ENCODE results near the gene NEURL1B.
A peak's percentile ranks its signal among the peaks of the same experiment; 100 is the strongest.
"Not testable (repeated sequence)": the region's sequence is repeated elsewhere in the genome, so short reads cannot be mapped to it uniquely, and the experiment has no call there.

Gene NEURL1B

GRCh38 chr5:172710676-172711075 is 69.6 kb downstream of the NEURL1B start:
- DNase-seq (ENCODE audit: low read depth): no peak
- H3K4me3 ChIP-seq (ENCODE audit: low read depth, low read length): no peak overlapping the region
- TF ChIP-seq MAX (IDR thresholded peaks at IDR 0.05; ENCODE audit: low read depth, low read length) (no peak), POLR2A (IDR thresholded peaks at IDR 0.05; ENCODE audit: extremely low read depth, insufficient read length) (no peak), CTCF (IDR thresholded peaks at IDR 0.05; ENCODE audit: low read depth, low read length) (no peak), MYC (IDR thresholded peaks at IDR 0.05; ENCODE audit: low read depth, low read length) (no peak)

- not testable (repeated sequence) for H3K4me3 ChIP-seq (ENCODE audit: low read depth, low read length); DNase-seq (ENCODE audit: low read depth)
Observed at GRCh38 chr5:172711321-172711861, 70.3 kb downstream of the NEURL1B start.

- no peak overlapping the region for H3K4me3 ChIP-seq (ENCODE audit: low read depth, low read length)
- TF ChIP-seq POLR2A (IDR thresholded peaks at IDR 0.05; ENCODE audit: extremely low read depth, insufficient read length): no peak
- TF ChIP-seq MAX (IDR thresholded peaks at IDR 0.05; ENCODE audit: low read depth, low read length): no peak
- TF ChIP-seq MYC (IDR thresholded peaks at IDR 0.05; ENCODE audit: low read depth, low read length): no peak
- TF ChIP-seq CTCF (IDR thresholded peaks at IDR 0.05; ENCODE audit: low read depth, low read length): no peak
- no peak for DNase-seq (ENCODE audit: low read depth)
Observed at GRCh38 chr5:172712610-172713009, 71.5 kb downstream of the NEURL1B start.

GRCh38 chr5:172713113-172713808 is 72.2 kb downstream of the NEURL1B start:
- H3K4me3 ChIP-seq (ENCODE audit: low read depth, low read length): no peak overlapping the region
- no peak for TF ChIP-seq POLR2A (IDR thresholded peaks at IDR 0.05; ENCODE audit: extremely low read depth, insufficient read length)
- TF ChIP-seq CTCF (IDR thresholded peaks at IDR 0.05; ENCODE audit: low read depth, low read length): peak; percentile 53
- DNase-seq (ENCODE audit: low read depth): peak; percentile 44

- no peak overlapping the region for H3K4me3 ChIP-seq (ENCODE audit: low read depth, low read length)
- no peak for TF ChIP-seq MAX (IDR thresholded peaks at IDR 0.05; ENCODE audit: low read depth, low read length)
- TF ChIP-seq MYC (IDR thresholded peaks at IDR 0.05; ENCODE audit: low read depth, low read length): no peak
- TF ChIP-seq CTCF (IDR thresholded peaks at IDR 0.05; ENCODE audit: low read depth, low read length): no peak
- no peak for TF ChIP-seq POLR2A (IDR thresholded peaks at IDR 0.05; ENCODE audit: extremely low read depth, insufficient read length)
- no peak for DNase-seq (ENCODE audit: low read depth)
Observed at GRCh38 chr5:172713809-172714490, 72.9 kb downstream of the NEURL1B start.

- TF ChIP-seq CTCF (IDR thresholded peaks at IDR 0.05; ENCODE audit: low read depth, low read length) (peak; percentile 89), MAX (IDR thresholded peaks at IDR 0.05; ENCODE audit: low read depth, low read length) (peak; percentile 49; the same call in 1 of the 2 replicates), POLR2A (IDR thresholded peaks at IDR 0.05; ENCODE audit: extremely low read depth, insufficient read length) (no peak), MYC (IDR thresholded peaks at IDR 0.05; ENCODE audit: low read depth, low read length) (no peak)
- peak; percentile 74 for DNase-seq (ENCODE audit: low read depth)
- no peak overlapping the region for H3K4me3 ChIP-seq (ENCODE audit: low read depth, low read length)
Observed at GRCh38 chr5:172714491-172715420, 73.7 kb downstream of the NEURL1B start.
